SK-N-SH (cell line): ENCODE results near the gene ADAMTS16.

Experiments
- JUND ChIP-seq: IDR thresholded peaks from 2 replicates; pipeline ENCODE4 v1.4.0; 2012
- SIN3A ChIP-seq: IDR thresholded peaks from 2 replicates; pipeline ENCODE4 v1.6.1; 2012; ENCODE audit warnings: low read depth, mild to moderate bottlenecking, low read length, moderate library complexity, borderline replicate concordance
- TF ChIP-seq, protein P1 (sequence below): fragments of 150-350 bp; IDR thresholded peaks from 2 replicates; pipeline ENCODE4 v1.6.1; 2017; ENCODE audit warnings: antibody characterized with exemption, low read length, low read depth, borderline replicate concordance
- TF ChIP-seq, protein P2 (sequence below): fragments of 200-600 bp; sonication (generic); IDR thresholded peaks from 2 replicates; pipeline ENCODE4 v1.6.1; 2017; ENCODE audit warnings: antibody characterized with exemption, mild to moderate bottlenecking, moderate library complexity

GRCh38 chr5:5296051-5296450 lies 155.9 kb downstream of the ADAMTS16 start:
- TF ChIP-seq, protein P1, sequence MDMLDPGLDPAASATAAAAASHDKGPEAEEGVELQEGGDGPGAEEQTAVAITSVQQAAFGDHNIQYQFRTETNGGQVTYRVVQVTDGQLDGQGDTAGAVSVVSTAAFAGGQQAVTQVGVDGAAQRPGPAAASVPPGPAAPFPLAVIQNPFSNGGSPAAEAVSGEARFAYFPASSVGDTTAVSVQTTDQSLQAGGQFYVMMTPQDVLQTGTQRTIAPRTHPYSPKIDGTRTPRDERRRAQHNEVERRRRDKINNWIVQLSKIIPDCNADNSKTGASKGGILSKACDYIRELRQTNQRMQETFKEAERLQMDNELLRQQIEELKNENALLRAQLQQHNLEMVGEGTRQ: no peak
- TF ChIP-seq JUND: no peak
- TF ChIP-seq, protein P2, sequence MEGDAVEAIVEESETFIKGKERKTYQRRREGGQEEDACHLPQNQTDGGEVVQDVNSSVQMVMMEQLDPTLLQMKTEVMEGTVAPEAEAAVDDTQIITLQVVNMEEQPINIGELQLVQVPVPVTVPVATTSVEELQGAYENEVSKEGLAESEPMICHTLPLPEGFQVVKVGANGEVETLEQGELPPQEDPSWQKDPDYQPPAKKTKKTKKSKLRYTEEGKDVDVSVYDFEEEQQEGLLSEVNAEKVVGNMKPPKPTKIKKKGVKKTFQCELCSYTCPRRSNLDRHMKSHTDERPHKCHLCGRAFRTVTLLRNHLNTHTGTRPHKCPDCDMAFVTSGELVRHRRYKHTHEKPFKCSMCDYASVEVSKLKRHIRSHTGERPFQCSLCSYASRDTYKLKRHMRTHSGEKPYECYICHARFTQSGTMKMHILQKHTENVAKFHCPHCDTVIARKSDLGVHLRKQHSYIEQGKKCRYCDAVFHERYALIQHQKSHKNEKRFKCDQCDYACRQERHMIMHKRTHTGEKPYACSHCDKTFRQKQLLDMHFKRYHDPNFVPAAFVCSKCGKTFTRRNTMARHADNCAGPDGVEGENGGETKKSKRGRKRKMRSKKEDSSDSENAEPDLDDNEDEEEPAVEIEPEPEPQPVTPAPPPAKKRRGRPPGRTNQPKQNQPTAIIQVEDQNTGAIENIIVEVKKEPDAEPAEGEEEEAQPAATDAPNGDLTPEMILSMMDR: no peak
- no peak for TF ChIP-seq SIN3A
